PC-9 (cell line): ENCODE data around the gene IGFL1.

Experiments used
- CTCF ChIP-seq: fragments of 200-600 bp; sonication (generic); conservative IDR thresholded peaks from 2 replicates; pipeline ENCODE4 v1.6.1; 2017; ENCODE audit warnings: mixed run types, antibody characterized with exemption, mild to moderate bottlenecking, moderate library complexity
- EZH2 ChIP-seq: fragments of 200-600 bp; sonication (generic); IDR thresholded peaks from 2 replicates; pipeline ENCODE4 v1.8.0; 2017; ENCODE audit warnings: antibody characterized with exemption, low read depth

DNA sequence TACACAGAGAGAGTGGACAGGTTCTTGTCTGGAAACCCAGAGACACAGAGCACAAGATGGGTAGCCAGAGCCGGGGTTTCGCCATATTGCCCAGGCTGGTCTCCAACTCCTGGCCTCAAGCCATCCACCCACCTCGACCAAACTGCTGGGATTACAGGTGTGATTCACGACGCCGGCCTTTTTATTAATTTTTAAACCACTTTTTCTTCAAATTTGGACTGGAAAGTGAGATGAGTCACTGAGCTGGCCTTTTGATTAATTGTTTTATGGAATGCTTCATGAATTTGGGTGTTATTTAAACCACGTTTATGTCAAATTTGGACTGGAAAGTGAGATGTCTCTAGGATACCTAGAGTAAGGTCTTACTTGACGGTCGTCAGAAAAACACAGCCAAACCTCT lies 12.1 kb upstream of the IGFL1 start:
- TF ChIP-seq CTCF, result no peak
- TF ChIP-seq EZH2, result no peak
